Astrocyte of the spinal cord (primary cell): ENCODE results near the gene PTGIS.

Experiments used
- DNase-seq: peaks from one replicate; pipeline ENCODE4 v3.0.0; 2011; ENCODE audit warnings: low read depth, low spot score
- H3K4me3 ChIP-seq: 2 replicates; pipeline ENCODE4 v1.5.1; 2011; ENCODE audit warnings: low read depth, mild to moderate bottlenecking, low read length, moderate library complexity
- in situ Hi-C: cut with HindIII; loops from 2 replicates; pipeline ENCODE4 v1.10.0; 2017; ENCODE audit warnings: low sequenced_read_pairs
- TF ChIP-seq, protein P1 (sequence below): IDR thresholded peaks from 2 replicates; pipeline ENCODE4 v1.5.1; 2012; ENCODE audit warnings: low read depth, mild to moderate bottlenecking, low read length, inconsistent platforms

Gene PTGIS

DNA sequence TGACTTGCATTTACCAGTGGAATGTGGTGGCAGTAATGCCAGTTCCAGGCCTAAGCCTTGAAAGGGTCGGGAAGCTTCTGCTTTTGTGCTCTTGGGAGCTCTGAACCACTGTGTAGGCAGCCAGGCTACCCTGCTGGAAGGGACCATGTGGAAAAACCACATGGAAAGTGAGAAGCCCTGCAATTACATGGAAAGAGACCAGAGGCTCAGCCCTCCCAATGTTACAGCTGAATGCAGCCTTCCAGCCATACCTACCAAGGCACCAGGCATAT is 70.6 kb downstream of the PTGIS start:
- no peak overlapping the region for H3K4me3 ChIP-seq
- no peak for DNase-seq
- TF ChIP-seq, protein P1, sequence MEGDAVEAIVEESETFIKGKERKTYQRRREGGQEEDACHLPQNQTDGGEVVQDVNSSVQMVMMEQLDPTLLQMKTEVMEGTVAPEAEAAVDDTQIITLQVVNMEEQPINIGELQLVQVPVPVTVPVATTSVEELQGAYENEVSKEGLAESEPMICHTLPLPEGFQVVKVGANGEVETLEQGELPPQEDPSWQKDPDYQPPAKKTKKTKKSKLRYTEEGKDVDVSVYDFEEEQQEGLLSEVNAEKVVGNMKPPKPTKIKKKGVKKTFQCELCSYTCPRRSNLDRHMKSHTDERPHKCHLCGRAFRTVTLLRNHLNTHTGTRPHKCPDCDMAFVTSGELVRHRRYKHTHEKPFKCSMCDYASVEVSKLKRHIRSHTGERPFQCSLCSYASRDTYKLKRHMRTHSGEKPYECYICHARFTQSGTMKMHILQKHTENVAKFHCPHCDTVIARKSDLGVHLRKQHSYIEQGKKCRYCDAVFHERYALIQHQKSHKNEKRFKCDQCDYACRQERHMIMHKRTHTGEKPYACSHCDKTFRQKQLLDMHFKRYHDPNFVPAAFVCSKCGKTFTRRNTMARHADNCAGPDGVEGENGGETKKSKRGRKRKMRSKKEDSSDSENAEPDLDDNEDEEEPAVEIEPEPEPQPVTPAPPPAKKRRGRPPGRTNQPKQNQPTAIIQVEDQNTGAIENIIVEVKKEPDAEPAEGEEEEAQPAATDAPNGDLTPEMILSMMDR, result no peak
- in situ Hi-C loops, result no loop called here

DNA sequence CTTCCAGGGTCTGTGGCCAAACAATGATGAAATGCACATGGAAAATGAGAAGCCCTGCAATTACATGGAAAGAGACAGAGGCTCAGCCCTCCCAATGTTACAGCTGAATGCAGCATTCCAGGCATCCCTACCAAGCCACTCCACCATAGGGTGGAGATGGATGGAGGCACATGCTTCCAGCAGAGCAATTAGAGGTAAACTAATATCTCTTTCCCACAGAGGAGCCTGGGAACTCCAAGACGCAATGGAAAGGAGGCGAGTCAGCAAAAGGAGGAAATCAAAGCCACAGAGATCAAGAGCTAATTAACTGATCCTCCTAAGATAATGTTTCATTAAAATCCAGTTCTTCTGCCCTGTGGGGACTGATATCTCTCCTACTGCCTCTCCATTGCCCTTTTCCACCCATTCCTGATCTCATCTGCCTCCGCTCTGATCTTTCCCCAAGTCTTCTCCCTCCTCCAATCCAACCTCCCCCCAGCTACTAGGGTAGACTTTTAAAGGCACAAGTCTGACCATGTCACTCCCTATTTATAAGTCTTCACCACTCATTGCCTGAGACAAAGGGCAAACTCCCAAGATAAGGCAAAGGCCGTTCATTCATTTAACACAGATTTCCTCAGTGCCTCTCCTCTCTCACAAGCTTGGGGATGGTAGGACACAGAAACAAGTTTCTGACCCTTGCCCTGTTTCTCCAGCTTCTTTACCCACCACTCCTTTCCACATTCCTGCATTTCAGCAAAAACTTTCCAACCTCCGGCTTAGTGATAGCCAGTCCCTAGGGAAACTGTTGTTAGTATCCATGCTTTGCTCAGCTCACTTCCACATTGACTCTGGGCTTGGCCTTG is 71.2 kb downstream of the PTGIS start:
- H3K4me3 ChIP-seq, result no peak overlapping the region
- DNase-seq, result no peak
- in situ Hi-C loops, result no loop called here
- TF ChIP-seq, protein P1, result no peak

DNA sequence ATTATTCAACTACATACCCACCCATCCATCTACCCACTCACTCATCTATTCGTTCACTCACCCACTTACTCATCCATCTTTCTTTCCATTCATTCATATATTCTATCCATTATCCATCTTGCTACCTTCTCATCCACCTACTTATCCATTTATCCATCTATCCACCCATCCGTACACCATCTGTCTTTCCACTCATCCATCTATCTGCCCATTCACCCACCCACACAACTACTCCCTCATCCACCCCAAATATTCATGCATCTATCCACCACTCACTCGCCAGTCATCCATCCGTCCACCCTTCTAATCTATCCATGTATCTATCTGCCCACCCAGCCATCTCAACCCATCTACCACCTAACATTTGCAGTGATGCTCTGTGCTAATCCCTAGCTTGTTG is 71.9 kb downstream of the PTGIS start:
- DNase-seq, result no peak
- in situ Hi-C loops, result no loop called here
- TF ChIP-seq, protein P1, result no peak
- H3K4me3 ChIP-seq, result no peak overlapping the region

DNA sequence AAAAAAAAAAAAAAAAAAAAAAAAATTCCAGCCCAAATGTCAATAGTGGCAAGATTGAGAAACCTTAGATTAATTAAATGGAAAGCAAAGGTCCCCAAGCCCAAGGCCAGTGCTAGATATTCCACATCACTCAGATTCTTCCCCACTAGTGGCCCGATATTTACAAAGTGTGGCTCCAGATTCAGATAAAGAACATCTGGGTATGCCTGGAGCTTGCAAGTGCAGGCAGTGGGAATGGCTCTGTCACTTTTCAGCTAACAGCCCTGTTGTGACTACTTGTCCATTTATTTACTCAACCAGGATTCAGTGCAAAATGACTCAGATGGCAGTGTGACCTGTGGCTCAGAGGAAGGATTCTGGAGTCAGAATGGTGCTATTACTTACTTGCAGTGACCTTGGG is 77.2 kb downstream of the PTGIS start:
- in situ Hi-C loops, result no loop called here
- TF ChIP-seq, protein P1, result no peak
- H3K4me3 ChIP-seq, result no peak overlapping the region
- no peak for DNase-seq

DNA sequence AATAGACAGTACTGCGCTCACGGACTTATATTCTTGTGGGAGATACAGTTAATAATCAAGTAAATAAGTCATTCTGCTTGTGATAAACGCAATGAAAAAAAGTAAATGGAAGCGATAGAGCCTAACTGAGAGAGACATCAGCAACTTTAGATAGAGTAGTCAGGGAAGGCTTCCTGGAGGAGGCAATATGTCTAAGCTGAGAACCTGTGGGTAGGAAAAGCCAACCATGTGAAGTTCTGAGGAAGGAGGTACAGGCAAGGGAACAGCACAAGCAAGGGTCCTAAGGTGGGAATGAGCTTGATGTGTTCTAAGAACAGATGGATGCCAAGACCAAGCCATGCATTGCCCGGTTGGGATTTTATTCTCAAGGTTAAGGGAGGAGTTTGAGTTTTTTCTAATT is 78.2 kb downstream of the PTGIS start:
- TF ChIP-seq, protein P1, result no peak
- DNase-seq, result no peak
- in situ Hi-C loops, result no loop called here
- no peak overlapping the region for H3K4me3 ChIP-seq

DNA sequence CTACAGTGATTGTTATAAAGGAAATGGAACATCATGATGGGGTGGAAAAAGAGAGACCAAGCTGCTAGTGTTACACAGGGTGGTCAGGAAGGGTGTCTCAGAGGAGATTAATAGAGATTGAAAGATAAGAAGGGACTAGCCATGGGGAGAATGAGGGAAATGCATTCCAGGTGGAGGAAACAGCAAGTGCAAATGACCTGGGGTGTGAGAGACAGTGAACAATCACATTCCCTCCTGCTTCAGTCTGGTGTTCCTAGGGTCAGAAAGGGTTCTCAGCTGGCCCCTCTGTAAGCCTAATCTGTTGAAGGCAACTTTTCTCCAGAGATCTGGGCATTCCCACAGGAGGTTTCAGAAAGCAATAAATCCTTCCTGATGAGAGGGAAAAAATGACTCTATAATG is 81.9 kb downstream of the PTGIS start:
- in situ Hi-C loops, result no loop called here
- no peak for DNase-seq
- H3K4me3 ChIP-seq, result no peak overlapping the region
- TF ChIP-seq, protein P1, result no peak

DNA sequence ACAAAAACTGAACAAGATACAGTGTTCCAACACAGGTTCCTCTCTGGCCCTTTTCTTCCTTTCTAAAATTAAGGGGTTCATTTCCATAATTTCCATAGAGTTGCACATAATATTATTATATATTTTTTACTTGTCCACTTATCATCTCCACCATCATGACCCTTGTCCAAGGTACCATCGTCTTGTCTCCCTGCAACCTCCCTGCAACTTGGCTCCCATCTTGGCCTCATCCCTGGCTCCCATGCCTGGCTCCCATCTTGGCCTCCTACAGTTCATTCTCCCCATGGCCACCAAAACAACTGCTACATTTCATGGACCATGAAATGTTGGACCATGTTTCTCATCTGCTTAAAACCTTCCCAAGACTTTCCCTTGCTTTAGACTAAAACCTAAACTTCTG is 82.4 kb downstream of the PTGIS start:
- TF ChIP-seq, protein P1, result no peak
- no peak overlapping the region for H3K4me3 ChIP-seq
- DNase-seq, result no peak
- in situ Hi-C loops, result no loop called here
